ENCODE data around the gene GDPD5. TPM values are rescaled to one million over a fixed set of nuclear protein-coding genes. Genes with fewer than 3 reads are reported as not detected.

Gene GDPD5
- total and polyA plus RNA-seq, 2 donors (not counting 1 experiment from before 2014, with no cell fraction given) = 2.5 to 3.1 TPM

GRCh38 chr11:75556275-75556674 is 30.5 kb upstream of the GDPD5 start:
- no peaks in the 10 kb centered on the region for H3K27me3 ChIP-seq (ENCODE audit: control insufficient read depth, insufficient read depth, low read length)
- TF ChIP-seq, protein P1, sequence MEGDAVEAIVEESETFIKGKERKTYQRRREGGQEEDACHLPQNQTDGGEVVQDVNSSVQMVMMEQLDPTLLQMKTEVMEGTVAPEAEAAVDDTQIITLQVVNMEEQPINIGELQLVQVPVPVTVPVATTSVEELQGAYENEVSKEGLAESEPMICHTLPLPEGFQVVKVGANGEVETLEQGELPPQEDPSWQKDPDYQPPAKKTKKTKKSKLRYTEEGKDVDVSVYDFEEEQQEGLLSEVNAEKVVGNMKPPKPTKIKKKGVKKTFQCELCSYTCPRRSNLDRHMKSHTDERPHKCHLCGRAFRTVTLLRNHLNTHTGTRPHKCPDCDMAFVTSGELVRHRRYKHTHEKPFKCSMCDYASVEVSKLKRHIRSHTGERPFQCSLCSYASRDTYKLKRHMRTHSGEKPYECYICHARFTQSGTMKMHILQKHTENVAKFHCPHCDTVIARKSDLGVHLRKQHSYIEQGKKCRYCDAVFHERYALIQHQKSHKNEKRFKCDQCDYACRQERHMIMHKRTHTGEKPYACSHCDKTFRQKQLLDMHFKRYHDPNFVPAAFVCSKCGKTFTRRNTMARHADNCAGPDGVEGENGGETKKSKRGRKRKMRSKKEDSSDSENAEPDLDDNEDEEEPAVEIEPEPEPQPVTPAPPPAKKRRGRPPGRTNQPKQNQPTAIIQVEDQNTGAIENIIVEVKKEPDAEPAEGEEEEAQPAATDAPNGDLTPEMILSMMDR (conservative IDR thresholded peaks at IDR 0.05 in 1 of 2, IDR thresholded peaks at IDR 0.05 in 1 of 2; ENCODE audit: low read depth in 1 of 2, low read length in 2 of 2) = no peak
- no peak for TF ChIP-seq EZH2 (IDR thresholded peaks at IDR 0.05; ENCODE audit: low read length, missing control alignments)
- H3K9ac ChIP-seq (ENCODE audit: insufficient read depth, low read length) = no peak overlapping the region
- no peaks in the 10 kb centered on the region for H3K79me2 ChIP-seq (ENCODE audit: control insufficient read depth, insufficient read depth, low read length)
- no peaks in the 10 kb centered on the region for H3K9me3 ChIP-seq (ENCODE audit: control insufficient read depth, insufficient read depth, low read depth, low read length)
- H3K36me3 ChIP-seq (ENCODE audit: control insufficient read depth, insufficient read depth, low read length) = no peaks in the 10 kb centered on the region
- H3K4me1 ChIP-seq (ENCODE audit: control insufficient read depth, extremely low read depth, insufficient read depth, low read length) = peaks cover 52% of the 10 kb centered on the region
- H2AFZ ChIP-seq (ENCODE audit: low read length) = no peak overlapping the region
- H4K20me1 ChIP-seq (ENCODE audit: control insufficient read depth, extremely low read depth, insufficient read depth, low read length) = no peaks in the 10 kb centered on the region
- H3K4me2 ChIP-seq (ENCODE audit: extremely low read depth, insufficient read depth, low read length) = no peak overlapping the region
- no peak overlapping the region for H3K27ac ChIP-seq (ENCODE audit: insufficient read depth, low read length)
- no peak for DNase-seq (ENCODE audit: low read depth in 2 of 2)
- H3K4me3 ChIP-seq (replicated peaks in 1 of 4; ENCODE audit: control extremely low read depth in 1 of 4, insufficient read depth in 1 of 4, low read depth in 3 of 4, low read length in 4 of 4) = no peak overlapping the region

DNA sequence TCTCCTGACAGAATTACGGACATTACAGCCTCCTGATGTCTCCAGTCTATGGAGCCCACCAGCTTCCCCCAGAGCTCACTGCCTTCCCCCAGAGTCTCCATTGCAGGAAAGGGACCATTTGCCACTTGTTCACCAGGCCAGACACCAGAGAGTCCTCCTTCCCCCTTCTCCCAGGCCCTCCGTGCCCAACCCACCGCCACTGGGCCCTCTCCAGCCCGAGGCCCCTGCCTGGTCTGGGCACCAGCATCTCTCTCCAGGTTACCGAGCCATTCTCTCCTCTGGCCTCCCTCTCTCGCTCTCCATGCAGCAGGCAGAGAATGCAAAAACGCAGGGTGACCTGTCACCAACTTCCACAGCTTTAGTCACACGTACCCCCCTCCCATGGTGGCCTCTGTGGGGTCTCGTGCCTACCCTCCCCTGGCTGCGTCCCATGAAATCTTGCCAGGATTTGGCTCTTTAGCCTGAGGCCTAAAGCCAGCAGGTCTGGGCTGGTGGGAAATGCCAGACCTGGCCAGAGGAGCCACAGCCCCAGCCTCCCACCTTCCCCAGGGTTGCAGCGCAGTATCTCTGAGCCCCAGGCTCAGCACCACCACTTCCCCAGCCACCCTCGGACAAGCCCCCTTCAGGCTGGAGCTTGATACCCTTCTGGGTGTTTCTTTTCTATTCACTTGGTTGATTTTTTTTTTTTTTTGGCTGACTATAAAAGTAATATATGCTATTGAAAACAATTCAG is 29.5 kb upstream of the GDPD5 start:
- DNase-seq (ENCODE audit: low read depth in 2 of 2) = no peak
- Histone ChIP-seq H3K4me2 (ENCODE audit: extremely low read depth, insufficient read depth, low read length) (peak overlapping the region; percentile 87), H3K79me2 (ENCODE audit: control insufficient read depth, insufficient read depth, low read length) (no peaks in the 10 kb centered on the region), H3K9ac (ENCODE audit: insufficient read depth, low read length) (peak overlapping the region; percentile 64), H3K4me1 (ENCODE audit: control insufficient read depth, extremely low read depth, insufficient read depth, low read length) (peaks cover 43% of the 10 kb centered on the region), H3K27ac (ENCODE audit: insufficient read depth, low read length) (peak overlapping the region; percentile 96), H3K9me3 (ENCODE audit: control insufficient read depth, insufficient read depth, low read depth, low read length) (no peaks in the 10 kb centered on the region), H3K27me3 (ENCODE audit: control insufficient read depth, insufficient read depth, low read length) (no peaks in the 10 kb centered on the region), H3K36me3 (ENCODE audit: control insufficient read depth, insufficient read depth, low read length) (no peaks in the 10 kb centered on the region), H3K4me3 (replicated peaks in 1 of 4; ENCODE audit: control extremely low read depth in 1 of 4, insufficient read depth in 1 of 4, low read depth in 3 of 4, low read length in 4 of 4) (peak overlapping the region; percentile 20 to 38 (median 24)), H2AFZ (ENCODE audit: low read length) (no peak overlapping the region), H4K20me1 (ENCODE audit: control insufficient read depth, extremely low read depth, insufficient read depth, low read length) (no peaks in the 10 kb centered on the region)
- TF ChIP-seq, protein P1 (conservative IDR thresholded peaks at IDR 0.05 in 1 of 2, IDR thresholded peaks at IDR 0.05 in 1 of 2; ENCODE audit: low read depth in 1 of 2, low read length in 2 of 2) = no peak
- no peak for TF ChIP-seq EZH2 (IDR thresholded peaks at IDR 0.05; ENCODE audit: low read length, missing control alignments)

DNA sequence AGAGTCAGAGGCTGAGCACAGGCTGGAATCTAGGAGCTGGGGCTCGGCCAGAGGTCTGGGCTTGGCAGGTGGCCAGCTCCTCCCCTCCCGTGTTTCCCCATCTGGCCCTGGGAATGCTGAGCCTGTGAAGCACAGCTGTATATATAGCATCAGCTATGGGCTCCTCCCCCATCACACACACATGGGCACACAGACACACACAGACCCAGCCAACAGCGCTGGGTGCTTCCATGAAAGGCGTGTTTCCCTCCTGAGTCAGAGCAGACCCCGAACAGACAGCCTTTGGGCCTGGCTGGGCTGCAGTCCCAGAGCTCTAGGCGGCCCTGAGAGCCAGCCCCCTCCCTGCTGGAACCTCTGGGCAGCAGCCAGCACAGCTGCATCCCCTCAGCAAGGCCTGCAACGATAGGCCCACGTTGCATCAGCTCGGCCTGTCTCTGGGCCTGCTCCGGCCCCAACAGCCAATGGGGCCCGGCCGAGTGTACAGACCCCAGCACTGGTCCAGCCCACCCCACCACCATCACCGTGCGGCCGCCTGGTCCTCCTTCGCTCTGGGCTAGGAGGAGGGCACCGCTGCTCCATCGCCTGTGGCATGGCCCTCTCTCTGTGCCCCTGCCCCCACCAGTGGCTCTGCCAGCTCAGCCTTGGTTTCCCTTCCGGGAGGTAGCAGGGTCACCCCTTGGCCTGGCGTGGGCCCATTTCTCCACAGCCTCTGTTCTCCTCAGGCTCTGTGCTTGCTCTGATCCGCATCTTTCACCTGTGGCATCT is 28.7 kb upstream of the GDPD5 start:
- H3K9me3 ChIP-seq (ENCODE audit: control insufficient read depth, insufficient read depth, low read depth, low read length) = no peaks in the 10 kb centered on the region
- no peak overlapping the region for H2AFZ ChIP-seq (ENCODE audit: low read length)
- DNase-seq (ENCODE audit: low read depth in 2 of 2) = peak; percentile 100
- H3K27me3 ChIP-seq (ENCODE audit: control insufficient read depth, insufficient read depth, low read length) = no peaks in the 10 kb centered on the region
- peaks cover 39% of the 10 kb centered on the region for H3K4me1 ChIP-seq (ENCODE audit: control insufficient read depth, extremely low read depth, insufficient read depth, low read length)
- peak overlapping the region; percentile 87 for H3K4me2 ChIP-seq (ENCODE audit: extremely low read depth, insufficient read depth, low read length)
- no peaks in the 10 kb centered on the region for H3K36me3 ChIP-seq (ENCODE audit: control insufficient read depth, insufficient read depth, low read length)
- peak overlapping the region; percentile 20 to 38 (median 24) for H3K4me3 ChIP-seq (replicated peaks in 1 of 4; ENCODE audit: control extremely low read depth in 1 of 4, insufficient read depth in 1 of 4, low read depth in 3 of 4, low read length in 4 of 4)
- peak overlapping the region; percentile 64 for H3K9ac ChIP-seq (ENCODE audit: insufficient read depth, low read length)
- H3K27ac ChIP-seq (ENCODE audit: insufficient read depth, low read length) = peak overlapping the region; percentile 96
- no peak for TF ChIP-seq EZH2 (IDR thresholded peaks at IDR 0.05; ENCODE audit: low read length, missing control alignments)
- TF ChIP-seq, protein P1 (conservative IDR thresholded peaks at IDR 0.05 in 1 of 2, IDR thresholded peaks at IDR 0.05 in 1 of 2; ENCODE audit: low read depth in 1 of 2, low read length in 2 of 2) = no peak
- no peaks in the 10 kb centered on the region for H3K79me2 ChIP-seq (ENCODE audit: control insufficient read depth, insufficient read depth, low read length)
- H4K20me1 ChIP-seq (ENCODE audit: control insufficient read depth, extremely low read depth, insufficient read depth, low read length) = no peaks in the 10 kb centered on the region

All from fibroblast of lung (primary cell).